Heart right ventricle (tissue), 16 donors: ENCODE data around the gene LMNA. TPM values are rescaled to one million over a fixed set of nuclear protein-coding genes. Genes with fewer than 3 reads are reported as not detected.

Source experiments
- ATAC-seq, 8 donors: fragments of 200-7000 bp; cut with Tn5 transposase; one replicate each; pipeline ENCODE4 v1.9.1; 2020; ENCODE audit warnings: mild to moderate bottlenecking in 8 of 8, moderate library complexity in 8 of 8, moderate number of reproducible peaks in 1 of 8
- DNase-seq, 2 donors: peaks; one replicate each; pipeline ENCODE4 v3.0.0-alpha.2; 2020
- H3K27ac ChIP-seq, 10 donors: fragments of 200-600 bp; sonication (generic) in 2 of 10; one replicate each; pipeline versions ENCODE4 v1.5.0 to v1.8.0; 2020 to 2022; ENCODE audit warnings: mild to moderate bottlenecking in 3 of 10
- H3K27me3 ChIP-seq, 7 donors: fragments of 200-600 bp; one replicate each; pipeline ENCODE4 v1.8.0; 2021 to 2022; ENCODE audit warnings: mild to moderate bottlenecking in 2 of 7
- H3K36me3 ChIP-seq, 9 donors: fragments of 200-600 bp; sonication (generic) in 1 of 9; one replicate each; pipeline versions ENCODE4 v1.5.0 to v1.8.0; 2020 to 2022; ENCODE audit warnings: mild to moderate bottlenecking in 2 of 9
- H3K4me1 ChIP-seq, 9 donors: fragments of 200-600 bp; sonication (generic) in 1 of 9; one replicate each; pipeline versions ENCODE4 v1.5.0 to v1.8.0; 2020 to 2022; ENCODE audit warnings: mild to moderate bottlenecking in 4 of 9
- H3K4me3 ChIP-seq, 10 donors: fragments of 200-600 bp; sonication (generic) in 2 of 10; one replicate each; pipeline versions ENCODE4 v1.5.0 to v1.8.0; 2020 to 2022; ENCODE audit warnings: mild to moderate bottlenecking in 7 of 10, moderate library complexity in 2 of 10
- H3K9me3 ChIP-seq, 11 donors: fragments of 200-600 bp in 10 of 11; sonication (generic) in 2 of 11; one replicate each; pipeline versions ENCODE4 v1.5.0 to v1.8.0; 2013 to 2022; ENCODE audit warnings: mild to moderate bottlenecking in 2 of 11, control low read depth in 1 of 11, moderate library complexity in 1 of 11
- CTCF ChIP-seq, 9 donors: fragments of 200-600 bp; sonication (generic) in 2 of 9; IDR thresholded peaks; one replicate each; pipeline versions ENCODE4 v1.5.0 to v1.8.0; 2021 to 2022; ENCODE audit warnings: antibody characterized with exemption in 9 of 9, mild to moderate bottlenecking in 5 of 9, moderate library complexity in 1 of 9
- WGBS, 2 donors: extraction: QIAGEN DNeasy Blood & Tissue Kit; methylation state at CpG; one replicate each; pipeline ENCODE4 v1.1.7; 2013; ENCODE audit warnings: inconsistent platforms in 1 of 2; 5-methylcytosine and 5-hydroxymethylcytosine counted together
- intact Hi-C, 10 donors: fragments of 100-400 bp; cut with DNase I; formaldehyde crosslinking; loops; one replicate each; pipeline versions ENCODE4 v1.11.1 to v1.14.2; 2022
- polyA plus RNA-seq, 2 donors: library from polyadenylated mRNA; stranded (reverse); fragments of 200-250 nt; gene quantifications; one replicate each; pipeline ENCODE4 v1.2.3, GENCODE V29; 2013
- total RNA-seq, 10 donors: library from RNA; stranded (reverse); fragmentation: NEBNext Ultra II Directional in 3 of 10; extraction: Animal tissue kit (Norgen Biotek cat#: 25700) in 3 of 10; gene quantifications; one replicate each; pipeline versions ENCODE4 v1.2.1 to v1.2.4, GENCODE V29; 2021 to 2023
- donor health status: Arrhythmogenic right ventricular cardiomyopathy.
- donor health status: ischemic (EF 13 %, LVEDD 7.1; RV severe dilation, severe dysfunction).
- donor health status: healthy with polysubstance abuse.
- donor health status: DM: no; HTN: yes; CAD: no.
- donor health status: DM: no; HTN: no; CAD: no.
- donor health status: ischemic (EF 25% LVEDD 6.9; RV normal size, moderate dysfunction).
- donor health status: ischemic (EF 25% LVEDD 5.7; RV mildly dilated, moderate dysfunction).
- donor health status: healthy.
- donor health status: DM: yes; HTN: yes; CAD: no.
- donor health status: Ischemic cardiomyopathy.
- donor health status: ischemic (EF 35%, LVEDD 5.7; RV mildly dilated, moderate dysfunction).
- donor health status: nonischemic (EF 11% LVEDD 7.7; RV severe dilation, severe dysfunction).
- donor health status: DM: yes; HTN: yes; CAD: no.
- donor health status: PGD.
- donor health status: ischemic (EF 29% LVEDD 5.4; RV normal size, mild dysfunction).
- donor health status: nonischemic (EF 23%, LVEDD 6.1; RV moderate dilation, normal function).

Gene LMNA
- total and polyA plus RNA-seq, 12 donors, result 213 to 554 (median 277) TPM

- ATAC-seq (no peak), DNase-seq (no peak)
- Histone ChIP-seq H3K9me3 (no peaks in the 10 kb centered on the region), H3K4me1 (peaks cover 60 to 100% (median 75%) of the 10 kb centered on the region in 9 donors), H3K4me3 (peak overlapping the region in 9 of 10 donors; percentile 4 to 33 (median 25)), H3K27ac (peak overlapping the region; percentile 92 to 100 (median 98)), H3K36me3 (peaks cover 0 to 40% (median 29%) of the 10 kb centered on the region in 9 donors), H3K27me3 (no peaks in the 10 kb centered on the region)
- intact Hi-C loops, result loop anchor here in 2 of 10 donors (2.0 kb wide), 1 partner anchor 31 kb away; no protein-coding TSS in a partner anchor
- TF ChIP-seq CTCF (IDR thresholded peaks at IDR 0.05), result no peak
- 25 to 31% methylated on average over 2 of the region's 2 CpGs for WGBS, 2 donors
These were observed 13.8 kb downstream of the LMNA start for GRCh38 chr1:156128308-156128653.

GRCh38 chr1:156128654-156129597, 14.4 kb downstream of the LMNA start:
- peak overlapping the region in 9 of 10 donors; percentile 4 to 33 (median 25) for H3K4me3 ChIP-seq
- peaks cover 0 to 47% (median 35%) of the 10 kb centered on the region in 9 donors for H3K36me3 ChIP-seq
- DNase-seq (peak; percentile 42 to 85), ATAC-seq (peak; percentile 2 to 43 (median 38))
- no peak for TF ChIP-seq CTCF (IDR thresholded peaks at IDR 0.05)
- peak overlapping the region; percentile 92 to 100 (median 98) for H3K27ac ChIP-seq
- intact Hi-C loops, result loop anchor here in 2 of 10 donors (2.0 kb wide), 1 partner anchor 32 kb away; no protein-coding TSS in a partner anchor
- peaks cover 55 to 96% (median 70%) of the 10 kb centered on the region in 9 donors for H3K4me1 ChIP-seq
- 8 to 12% methylated on average over 8 of the region's 8 CpGs for WGBS, 2 donors
- H3K9me3 ChIP-seq, result no peaks in the 10 kb centered on the region
- H3K27me3 ChIP-seq, result no peaks in the 10 kb centered on the region

GRCh38 chr1:156129687-156130577, 15.4 kb downstream of the LMNA start:
- DNase-seq (peak; percentile 82 to 86), ATAC-seq (peak; percentile 50 to 73 (median 58))
- TF ChIP-seq CTCF (IDR thresholded peaks at IDR 0.05), result peak; percentile 93 to 100 (median 98)
- 24 to 25% methylated on average over 7 of the region's 7 CpGs for WGBS, 2 donors
- H3K4me1 ChIP-seq, result peaks cover 47 to 86% (median 60%) of the 10 kb centered on the region in 9 donors
- intact Hi-C loops, result loop anchor here (1.0 to 5.0 kb wide), 4 partner anchors 33 to 40 kb away; no protein-coding TSS in a partner anchor
- no peaks in the 10 kb centered on the region for H3K27me3 ChIP-seq
- peak overlapping the region in 8 of 10 donors; percentile 6 to 33 (median 27) for H3K4me3 ChIP-seq
- peak overlapping the region; percentile 92 to 100 (median 98) for H3K27ac ChIP-seq
- H3K36me3 ChIP-seq, result peaks cover 0 to 57% (median 45%) of the 10 kb centered on the region in 9 donors
- no peaks in the 10 kb centered on the region for H3K9me3 ChIP-seq
